A549 (cell line): Measurements from ENCODE around the gene CLIC4.

Source experiments
- BHLHE40 ChIP-seq: IDR thresholded peaks from 2 replicates; pipeline ENCODE4 v1.6.1; 2012; ENCODE audit warnings: low read depth, low read length, inconsistent platforms
- CEBPB ChIP-seq, 2 experiments: fragments of >200 bp in 1 of 2; sonication (Bioruptor Twin) in 1 of 2; formaldehyde crosslinking in 1 of 2; IDR thresholded peaks; 2 replicates each; pipeline ENCODE4 v1.6.1; 2012 to 2016
- CHD2 ChIP-seq: fragments of 150-350 bp; IDR thresholded peaks from 2 replicates; pipeline ENCODE4 v1.6.1; 2014; ENCODE audit warnings: low read length; ENCODE audit not compliant: partially characterized antibody
- CTCF ChIP-seq: fragments of >200 bp; sonication (Bioruptor Twin); formaldehyde crosslinking; IDR thresholded peaks from 3 replicates; pipeline ENCODE4 v1.5.1; 2016
- E2F6 ChIP-seq: IDR thresholded peaks from 2 replicates; pipeline ENCODE4 v1.6.1; 2012; ENCODE audit warnings: low read depth, borderline replicate concordance
- EHMT2 ChIP-seq: fragments of 200-600 bp; sonication (generic); IDR thresholded peaks from 2 replicates; pipeline ENCODE4 v1.6.1; 2016; ENCODE audit warnings: antibody characterized with exemption, low read depth, mild to moderate bottlenecking, moderate library complexity
- EP300 ChIP-seq, 2 experiments: fragments of >200 bp; sonication (Bioruptor Twin); formaldehyde crosslinking; IDR thresholded peaks; 2 replicates in 1 of 2; 3 replicates in 1 of 2; pipeline ENCODE4 v1.6.1; 2016 to 2017
- HMGXB4 ChIP-seq: fragments of 250-450 bp; sonication (Bioruptor Pico); IDR thresholded peaks from 2 replicates; pipeline ENCODE4 v1.5.0; 2021; ENCODE audit warnings: mild to moderate bottlenecking, moderate library complexity, borderline replicate concordance
- MAZ ChIP-seq: fragments of 150-350 bp; IDR thresholded peaks from 2 replicates; pipeline ENCODE4 v1.6.1; 2014; ENCODE audit warnings: antibody characterized with exemption, low read depth, low read length, borderline replicate concordance
- POLR2A ChIP-seq: IDR thresholded peaks from 2 replicates; pipeline ENCODE4 v1.6.1; 2012; ENCODE audit warnings: mild to moderate bottlenecking, low read length
- ZFP36 ChIP-seq: fragments of 450-650 bp; IDR thresholded peaks from 2 replicates; pipeline ENCODE4 v1.6.1; 2014; ENCODE audit warnings: borderline replicate concordance; ENCODE audit not compliant: partially characterized antibody
- ZNF302 ChIP-seq: fragments of 250-450 bp; sonication (Bioruptor Pico); IDR thresholded peaks from 2 replicates; pipeline ENCODE4 v1.9.0; 2021; ENCODE audit warnings: inconsistent platforms, mild to moderate bottlenecking, moderate library complexity

- TF ChIP-seq CTCF (no peak), EHMT2 (no peak), CHD2 (no peak), EP300 (IDR thresholded peaks at IDR 0.05) (no peak), ZFP36 (no peak), E2F6 (no peak), POLR2A (no peak), CEBPB (IDR thresholded peaks at IDR 0.05) (no peak), ZNF302 (CRISPR knock-in tag) (no peak), BHLHE40 (no peak), HMGXB4 (CRISPR knock-in tag) (no peak), MAZ (no peak)
Measured at GRCh38 chr1:24763671-24764070, 18.4 kb downstream of the CLIC4 start.
